SU-DHL-6 (cell line): ENCODE data around the gene BIN2.

Experiments used
- EZH2phosphoT487 ChIP-seq: fragments of 200-600 bp; sonication (generic), shearing (Covaris generic); conservative IDR thresholded peaks from 2 replicates; pipeline ENCODE4 v1.6.1; 2018; ENCODE audit warnings: mild to moderate bottlenecking, antibody characterized with exemption, low read length, moderate library complexity, mixed read lengths
- TF ChIP-seq, protein P1 (sequence below): fragments of 200-600 bp; sonication (generic); IDR thresholded peaks from one replicate; pipeline ENCODE4 v1.5.1; 2017; ENCODE audit warnings: antibody characterized with exemption, mild to moderate bottlenecking, low read length, moderate library complexity; ENCODE audit not compliant: insufficient read depth, poor library complexity, severe bottlenecking

DNA sequence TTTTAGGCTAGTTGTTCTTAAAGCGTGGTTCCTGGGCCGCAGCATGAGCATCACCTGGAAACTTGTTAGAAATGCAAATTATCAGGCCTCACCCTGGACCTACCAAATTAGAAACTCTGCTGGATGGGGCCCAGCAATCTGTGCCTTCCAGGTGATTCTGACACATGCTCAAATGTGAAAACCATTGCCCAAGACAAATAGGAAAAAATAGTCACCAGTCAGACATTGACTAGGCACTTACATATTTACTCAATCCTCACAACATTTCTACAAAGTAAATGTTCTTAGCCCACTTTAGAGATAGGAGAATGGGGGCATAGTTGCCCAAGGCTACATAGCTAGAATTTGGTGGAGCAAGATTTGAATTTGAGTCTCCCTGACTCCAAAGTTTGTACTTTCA lies 19.2 kb upstream of the BIN2 start:
- TF ChIP-seq, protein P1, sequence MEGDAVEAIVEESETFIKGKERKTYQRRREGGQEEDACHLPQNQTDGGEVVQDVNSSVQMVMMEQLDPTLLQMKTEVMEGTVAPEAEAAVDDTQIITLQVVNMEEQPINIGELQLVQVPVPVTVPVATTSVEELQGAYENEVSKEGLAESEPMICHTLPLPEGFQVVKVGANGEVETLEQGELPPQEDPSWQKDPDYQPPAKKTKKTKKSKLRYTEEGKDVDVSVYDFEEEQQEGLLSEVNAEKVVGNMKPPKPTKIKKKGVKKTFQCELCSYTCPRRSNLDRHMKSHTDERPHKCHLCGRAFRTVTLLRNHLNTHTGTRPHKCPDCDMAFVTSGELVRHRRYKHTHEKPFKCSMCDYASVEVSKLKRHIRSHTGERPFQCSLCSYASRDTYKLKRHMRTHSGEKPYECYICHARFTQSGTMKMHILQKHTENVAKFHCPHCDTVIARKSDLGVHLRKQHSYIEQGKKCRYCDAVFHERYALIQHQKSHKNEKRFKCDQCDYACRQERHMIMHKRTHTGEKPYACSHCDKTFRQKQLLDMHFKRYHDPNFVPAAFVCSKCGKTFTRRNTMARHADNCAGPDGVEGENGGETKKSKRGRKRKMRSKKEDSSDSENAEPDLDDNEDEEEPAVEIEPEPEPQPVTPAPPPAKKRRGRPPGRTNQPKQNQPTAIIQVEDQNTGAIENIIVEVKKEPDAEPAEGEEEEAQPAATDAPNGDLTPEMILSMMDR = no peak
- TF ChIP-seq EZH2phosphoT487 = no peak
